Motor neuron (in vitro differentiated cells): ENCODE results near the gene NR2F2. TPM values are rescaled to one million over a fixed set of nuclear protein-coding genes. Genes with fewer than 3 reads are reported as not detected.

Experiments
- ATAC-seq, 8 experiments: fragments of 200-7000 bp; cut with Tn5 transposase; replicated peaks in 6 of 8; 2 replicates each; pipeline ENCODE4 v1.8.0; 2021; ENCODE audit warnings: mild to moderate bottlenecking in 8 of 8, moderate library complexity in 8 of 8
- H3K27ac ChIP-seq, 2 donors: fragments of 250-450 bp; sonication (Bioruptor Pico); 2 replicates each; pipeline ENCODE4 v1.9.0; 2021; ENCODE audit warnings: antibody characterized with exemption in 2 of 2, mild to moderate bottlenecking in 2 of 2, moderate library complexity in 1 of 2
- H3K4me1 ChIP-seq, 2 donors: fragments of 250-450 bp; sonication (Bioruptor Pico); replicated peaks in 1 of 2; 2 replicates each; pipeline ENCODE4 v1.6.1; 2021; ENCODE audit warnings: antibody characterized with exemption in 2 of 2, mild to moderate bottlenecking in 2 of 2, moderate library complexity in 1 of 2
- H3K4me3 ChIP-seq, 5 donors: fragments of 250-450 bp; sonication (Bioruptor Pico); 2 replicates each; pipeline ENCODE4 v1.9.0; 2021; ENCODE audit warnings: antibody characterized with exemption in 5 of 5, mild to moderate bottlenecking in 5 of 5, moderate library complexity in 4 of 5
- WGBS, 10 experiments: fragments of 450-650 bp; shearing (Covaris generic); methylation state at CpG; one replicate each; pipeline ENCODE4 v1.0.0; 2022; 5-methylcytosine and 5-hydroxymethylcytosine counted together
- in situ Hi-C, 9 experiments: fragments of 400-800 bp; cut with MboI; loops; one replicate each; pipeline ENCODE4 v1.15.0; 2021; ENCODE audit warnings: low sequenced_read_pairs in 9 of 9, low pct_unique_long_range_greater_than_20kb in 2 of 9; ENCODE audit not compliant: unreplicated experiment in 9 of 9
- total RNA-seq, 8 experiments: library from RNA; unstranded; fragments of 300-600 nt; gene quantifications; 2 replicates each; pipeline versions ENCODE4 v1.2.3 to v1.2.4, GENCODE V29; 2022

Gene NR2F2
- total RNA-seq: 10 to 100 TPM in 7 of 8 experiments, 1 to 10 TPM in 1; 7.5 to 28.9 (median 17.4) TPM

DNA sequence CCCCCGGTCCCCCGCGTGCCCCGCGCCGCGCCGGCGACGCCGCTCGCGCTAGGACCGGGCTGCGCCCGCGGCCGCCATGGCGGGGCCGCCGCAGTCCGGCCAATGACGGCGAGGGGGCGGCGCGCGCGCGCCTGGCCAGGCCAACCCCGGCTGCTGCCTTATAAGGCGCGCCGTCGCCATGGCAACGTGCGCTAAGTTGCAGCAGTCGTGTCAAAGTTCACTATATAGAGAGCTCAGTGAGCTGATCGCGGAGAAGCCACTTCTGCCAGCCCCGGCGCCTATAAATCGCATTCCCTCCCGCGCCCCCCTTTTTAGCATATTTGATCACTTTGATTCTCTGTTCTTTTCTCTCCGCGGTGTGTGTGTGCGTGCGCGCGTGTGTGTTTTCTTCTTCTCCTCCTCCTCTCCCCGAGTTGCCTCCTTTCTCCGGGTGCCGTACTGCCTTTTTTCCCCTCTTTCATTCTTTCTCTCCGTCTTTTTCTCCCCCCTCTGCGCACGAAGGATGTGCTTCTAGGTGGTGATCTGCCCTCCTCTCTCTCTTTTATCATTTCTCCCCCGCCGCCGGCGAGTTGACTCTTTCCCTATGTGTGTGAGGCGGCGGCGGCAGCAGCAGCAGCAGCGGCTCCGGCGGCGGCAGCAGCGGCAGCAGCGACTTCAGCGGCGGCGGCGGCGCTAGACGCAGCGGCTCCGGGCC lies at the start of gene NR2F2:
Gene NR2F2, plus strand, starts transcription at position 251 of the 694 bp plus-strand sequence. CDS start 1,406 bp downstream, outside the sequence.
- peaks cover 19 to 24% of the 10 kb centered on the region in 2 donors for H3K4me1 ChIP-seq
- in situ Hi-C loops: loop anchor here in 7 of 9 experiments (25.0 kb wide), 4 partner anchors 1068 to 1668 kb away; no protein-coding TSS in a partner anchor
- ATAC-seq: peak; percentile 60 to 87 (median 80)
- H3K27ac ChIP-seq: peak within 1 kb of the TSS; percentile 83 to 91
- WGBS, 10 experiments: 0 to 3% (median 0%) methylated on average over 1 to 18 of the region's 78 CpGs; no CpG with 5 or more reads in 2 of the 10 experiments
- H3K4me3 ChIP-seq: peak within 1 kb of the TSS; percentile 46 to 92 (median 66)

DNA sequence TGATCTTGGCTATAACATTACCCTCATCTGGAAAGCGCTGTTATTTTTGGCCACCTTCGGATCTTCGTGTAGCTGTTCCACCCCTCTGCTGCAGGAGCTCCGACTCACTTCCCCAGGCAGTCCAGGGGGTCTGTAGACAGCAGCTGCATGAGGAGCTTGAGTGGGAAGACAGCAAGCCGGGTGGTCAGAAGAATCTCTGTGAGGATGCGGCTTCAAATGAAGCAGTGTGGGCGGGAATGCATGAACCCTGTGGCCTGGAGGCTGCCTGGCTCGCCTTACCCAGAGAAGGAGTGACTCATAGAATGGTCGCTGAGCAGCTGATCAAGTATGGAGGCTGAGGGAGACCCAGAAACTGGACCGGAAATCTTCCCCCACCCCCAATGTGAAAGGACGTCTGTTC lies 45.2 kb upstream of the NR2F2 start:
- H3K4me1 ChIP-seq: no peaks in the 10 kb centered on the region
- in situ Hi-C loops: no loop called here
- 0 to 83% (median 67%) methylated on average over 1 to 8 of the region's 11 CpGs; no CpG with 5 or more reads in 1 of the 10 experiments for WGBS, 10 experiments
- peak in 1 of 8 experiments; percentile 61 for ATAC-seq
- no peak overlapping the region for H3K4me3 ChIP-seq
- no peak overlapping the region for H3K27ac ChIP-seq

DNA sequence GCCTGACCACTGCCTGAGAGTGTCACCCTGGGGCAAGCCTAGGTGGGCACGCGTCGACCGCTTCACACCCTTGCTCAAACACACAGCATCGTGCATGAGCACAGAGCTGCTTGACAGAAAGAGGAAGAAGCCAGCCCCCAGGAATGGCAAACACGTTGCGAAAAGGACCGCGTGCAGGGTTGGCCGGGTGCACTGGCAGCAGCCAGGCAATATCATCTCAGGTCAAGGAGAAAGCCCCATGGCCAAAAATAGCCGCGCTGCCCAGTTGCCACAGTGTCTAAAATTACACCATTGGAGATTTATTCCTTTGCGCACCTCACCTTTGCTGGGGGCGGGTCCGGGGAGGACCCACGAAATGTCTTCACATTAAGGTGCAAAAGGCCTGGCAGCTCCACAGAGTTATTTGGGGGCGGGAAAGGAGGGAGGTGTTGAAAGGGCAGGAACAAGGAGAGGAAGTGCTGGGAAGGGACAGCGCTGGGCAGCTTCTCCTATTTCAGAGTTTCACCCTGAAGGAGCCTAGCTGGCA lies 44.7 kb upstream of the NR2F2 start:
- Histone ChIP-seq H3K4me3 (no peak overlapping the region), H3K4me1 (no peaks in the 10 kb centered on the region), H3K27ac (no peak overlapping the region)
- WGBS, 10 experiments: 89 to 100% (median 98%) methylated on average over 1 to 9 of the region's 18 CpGs; no CpG with 5 or more reads in 4 of the 10 experiments
- ATAC-seq: no peak
- in situ Hi-C loops: no loop called here

DNA sequence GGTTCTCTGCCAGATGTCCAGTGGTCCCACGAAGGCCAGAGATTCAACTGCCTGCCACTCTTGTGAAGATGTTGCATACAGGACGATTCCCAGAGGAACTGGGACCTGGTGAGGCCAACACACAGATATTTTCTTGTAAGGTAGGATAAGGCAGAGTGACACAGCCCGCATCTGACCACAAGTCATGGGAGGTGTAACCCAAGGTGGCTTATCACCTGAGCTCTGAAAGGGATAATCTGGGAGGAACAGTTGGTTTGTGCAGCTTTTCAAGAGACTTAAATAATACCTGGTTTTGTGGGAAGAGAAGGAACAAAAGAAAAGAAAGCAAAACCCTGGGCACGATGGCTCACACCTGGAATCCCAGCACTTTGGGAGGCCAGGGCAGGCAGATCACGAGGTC lies 39.8 kb upstream of the NR2F2 start:
- in situ Hi-C loops: no loop called here
- Histone ChIP-seq H3K27ac (no peak overlapping the region), H3K4me3 (no peak overlapping the region), H3K4me1 (peaks cover 0 to 22% of the 10 kb centered on the region in 2 donors)
- ATAC-seq: no peak
- 82 to 100% (median 100%) methylated on average over 1 to 3 of the region's 5 CpGs; no CpG with 5 or more reads in 4 of the 10 experiments for WGBS, 10 experiments

DNA sequence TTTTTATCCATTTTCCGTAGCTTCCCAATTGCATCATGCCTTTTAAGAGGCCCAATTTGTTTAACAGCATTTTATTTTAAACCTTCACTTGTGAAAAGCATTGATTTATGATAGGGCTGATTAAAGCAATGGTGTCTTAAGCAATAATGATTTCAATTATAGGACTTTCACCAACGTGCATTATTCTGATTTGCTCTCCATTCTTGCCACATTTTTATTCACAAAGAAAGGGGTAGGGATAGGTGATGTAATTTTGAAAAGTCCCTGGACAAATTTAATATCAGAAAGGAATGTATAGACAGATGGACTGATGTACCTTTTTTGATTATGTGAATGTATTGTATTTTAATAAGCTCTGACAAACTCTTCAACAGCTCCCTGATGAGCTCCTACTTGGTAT lies 37.9 kb upstream of the NR2F2 start:
- Histone ChIP-seq H3K4me1 (peaks cover 0 to 22% of the 10 kb centered on the region in 2 donors), H3K4me3 (no peak overlapping the region), H3K27ac (no peak overlapping the region)
- in situ Hi-C loops: no loop called here
- WGBS, 10 experiments: 43 to 100% (median 55%) methylated on average over 1 to 2 of the region's 2 CpGs; no CpG with 5 or more reads in 2 of the 10 experiments
- ATAC-seq: peak in 4 of 8 experiments; percentile 16 to 73 (median 62)

DNA sequence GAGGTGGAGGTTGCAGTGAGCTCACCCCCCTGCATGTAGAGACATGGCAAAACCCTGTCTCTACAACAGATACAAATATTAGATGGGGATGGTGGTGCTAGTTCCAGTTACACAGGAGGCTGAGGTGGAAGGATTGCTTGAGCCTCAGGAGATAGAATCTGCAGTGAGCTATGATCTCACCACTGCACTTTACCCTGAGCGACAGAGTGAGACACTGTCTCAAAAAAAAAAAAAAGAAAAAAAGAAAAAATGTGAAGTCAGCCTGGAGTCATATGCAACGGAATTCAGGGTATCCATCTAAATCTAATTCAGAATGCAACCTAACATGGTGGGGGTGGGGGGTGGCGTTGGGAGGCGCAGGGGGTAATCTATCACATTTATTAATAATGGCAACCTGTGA lies 37.1 kb upstream of the NR2F2 start:
- no peak overlapping the region for H3K4me3 ChIP-seq
- ATAC-seq: peak in 5 of 8 experiments; percentile 55 to 79 (median 57)
- WGBS, 10 experiments: 87 to 100% methylated on average over 1 to 3 of the region's 4 CpGs; no CpG with 5 or more reads in 8 of the 10 experiments
- no peak overlapping the region for H3K27ac ChIP-seq
- in situ Hi-C loops: no loop called here
- peaks cover 0 to 22% of the 10 kb centered on the region in 2 donors for H3K4me1 ChIP-seq

DNA sequence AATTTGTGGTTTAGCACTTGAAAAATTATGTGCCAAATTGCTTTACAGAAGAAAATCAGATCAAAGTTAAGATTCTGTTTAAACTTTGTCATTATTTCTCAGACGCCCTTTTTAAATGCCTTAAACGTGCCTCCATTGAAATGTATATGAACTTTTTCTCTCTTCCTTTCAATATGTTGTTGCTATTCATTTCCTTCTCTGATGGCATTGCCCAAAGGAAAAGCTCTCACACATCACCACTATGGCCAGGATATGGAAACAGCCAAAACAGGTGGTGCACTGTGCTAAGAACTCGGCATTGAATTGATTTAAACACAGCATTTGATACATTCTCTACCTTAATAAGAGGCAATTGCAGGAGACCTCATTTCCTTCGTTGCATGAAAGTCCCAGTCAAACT lies 35.7 kb upstream of the NR2F2 start:
- H3K4me3 ChIP-seq: no peak overlapping the region
- H3K4me1 ChIP-seq: peaks cover 0 to 22% of the 10 kb centered on the region in 2 donors
- in situ Hi-C loops: no loop called here
- no peak overlapping the region for H3K27ac ChIP-seq
- no peak for ATAC-seq
- 0 to 80% (median 38%) methylated on average over 2 to 4 of the region's 4 CpGs for WGBS, 10 experiments

DNA sequence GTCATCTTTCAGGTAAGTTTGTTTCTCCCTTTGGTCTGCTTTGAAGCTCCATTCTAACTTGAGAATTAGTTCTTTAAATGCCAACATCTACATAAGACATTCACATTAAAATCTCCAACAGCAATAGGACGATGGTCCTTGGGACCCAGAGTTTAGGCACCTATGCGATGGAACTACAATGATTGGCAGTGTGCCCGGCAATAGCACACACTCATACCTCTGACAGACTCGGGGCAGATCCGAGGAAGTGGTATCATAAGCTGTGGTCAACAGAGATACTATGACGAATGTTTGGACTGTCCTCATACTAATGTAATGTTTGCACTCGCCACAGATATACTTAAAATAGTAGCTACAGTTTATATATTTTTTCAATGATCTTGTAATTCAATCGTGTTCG lies 34.2 kb upstream of the NR2F2 start:
- in situ Hi-C loops: no loop called here
- no peak for ATAC-seq
- 56 to 100% (median 94%) methylated on average over 1 to 9 of the region's 9 CpGs for WGBS, 10 experiments
- Histone ChIP-seq H3K4me1 (peaks cover 0 to 22% of the 10 kb centered on the region in 2 donors), H3K27ac (no peak overlapping the region), H3K4me3 (no peak overlapping the region)

DNA sequence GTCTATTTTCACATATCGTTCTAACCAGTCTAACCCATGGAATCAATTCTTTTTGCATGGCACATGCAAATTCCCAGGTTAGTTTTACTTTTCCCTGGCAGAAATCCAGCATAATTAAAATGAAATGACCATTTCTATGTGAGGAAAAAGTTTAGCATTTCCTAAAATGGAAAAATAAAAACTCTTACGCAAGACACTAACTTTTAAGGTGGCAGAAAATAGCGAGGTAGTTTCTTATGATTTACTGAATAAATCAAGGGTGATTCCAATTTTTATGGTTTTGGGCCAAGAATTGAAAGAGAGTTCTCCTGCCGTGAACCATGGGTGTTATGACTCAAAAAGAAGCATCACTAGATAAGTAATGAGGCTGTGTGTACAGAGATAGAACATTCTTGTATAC lies 32.7 kb upstream of the NR2F2 start:
- no peak for ATAC-seq
- WGBS, 10 experiments: 57 to 100% (median 88%) methylated on average over 1 to 4 of the region's 4 CpGs
- in situ Hi-C loops: no loop called here
- no peak overlapping the region for H3K27ac ChIP-seq
- no peak overlapping the region for H3K4me3 ChIP-seq
- H3K4me1 ChIP-seq: peaks cover 0 to 12% of the 10 kb centered on the region in 2 donors

DNA sequence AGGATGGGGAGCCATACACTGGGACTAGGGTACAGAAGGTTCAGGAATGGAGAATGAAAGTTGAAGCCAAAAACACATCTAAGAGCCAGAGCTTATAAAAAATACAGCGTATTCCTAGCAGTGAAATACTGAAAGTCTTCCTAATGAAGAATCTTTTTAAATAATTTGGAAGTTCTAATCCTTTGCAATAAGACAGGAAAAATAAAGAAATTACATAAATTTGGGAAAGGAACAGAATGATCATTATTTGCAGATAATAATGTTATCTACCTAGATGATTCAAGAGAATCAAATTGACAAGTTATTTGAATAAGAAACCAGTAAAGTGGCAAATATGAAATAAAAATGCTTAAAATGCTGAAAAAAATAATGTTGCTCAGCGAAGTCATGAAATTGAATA lies 32.3 kb upstream of the NR2F2 start:
- in situ Hi-C loops: no loop called here
- 16 to 100% (median 91%) methylated on average over 2 of the region's 2 CpGs for WGBS, 10 experiments
- Histone ChIP-seq H3K4me1 (peaks cover 0 to 7% of the 10 kb centered on the region in 2 donors), H3K27ac (no peak overlapping the region), H3K4me3 (no peak overlapping the region)
- no peak for ATAC-seq

DNA sequence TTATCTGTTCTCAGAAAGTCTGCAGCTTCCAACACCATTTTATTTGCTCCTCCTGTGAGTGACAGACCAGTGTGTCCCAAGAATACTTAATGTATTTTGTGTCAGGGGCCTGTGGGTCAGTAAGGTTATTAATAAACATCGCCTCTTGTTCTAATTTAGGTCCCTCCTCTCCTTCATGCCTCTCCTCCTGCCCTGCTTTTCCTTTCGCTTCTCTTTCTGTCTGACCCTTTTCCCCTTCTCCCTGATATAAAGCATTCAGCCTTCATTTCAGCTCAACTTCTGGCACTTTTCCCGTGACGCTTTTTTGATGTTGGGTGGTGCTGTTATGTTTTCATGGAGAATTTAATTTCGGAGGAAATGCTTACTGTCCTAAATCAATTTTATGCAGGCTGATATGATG lies 29.7 kb upstream of the NR2F2 start:
- H3K4me1 ChIP-seq: no peaks in the 10 kb centered on the region
- peak in 1 of 8 experiments; percentile 18 for ATAC-seq
- H3K27ac ChIP-seq: no peak overlapping the region
- 14 to 90% (median 78%) methylated on average over 1 to 5 of the region's 5 CpGs for WGBS, 10 experiments
- H3K4me3 ChIP-seq: no peak overlapping the region
- in situ Hi-C loops: loop anchor here in 1 of 9 experiments (25.0 kb wide), 1 partner anchor 839 kb away; no protein-coding TSS in a partner anchor

DNA sequence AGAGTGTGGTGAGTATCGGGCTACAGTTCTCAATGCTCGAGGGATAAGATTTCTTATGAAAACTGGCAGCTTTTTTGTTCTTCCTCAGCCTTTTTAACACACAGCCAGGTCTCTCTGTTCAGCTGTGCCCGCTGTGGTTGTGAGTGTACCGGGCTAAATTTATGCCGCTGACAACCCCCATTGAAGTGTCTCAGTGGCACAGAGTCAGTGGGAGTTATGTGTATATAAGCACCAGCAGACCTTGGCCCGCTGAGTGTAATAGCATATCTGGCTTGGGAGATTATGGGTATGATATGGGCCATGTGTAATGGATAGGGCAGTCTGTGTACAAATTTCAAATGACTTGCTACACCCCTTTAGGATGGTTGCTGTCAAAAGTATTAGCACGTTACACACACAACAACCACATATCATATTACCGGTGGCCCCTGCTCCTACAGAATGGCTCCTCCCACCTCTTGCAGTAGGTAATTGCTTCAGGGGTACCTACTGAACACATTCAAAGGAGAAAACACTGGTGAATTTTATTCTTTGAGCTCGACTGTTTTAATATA lies 26.9 kb upstream of the NR2F2 start:
- no peak overlapping the region for H3K4me3 ChIP-seq
- in situ Hi-C loops: loop anchor here in 1 of 9 experiments (25.0 kb wide), 1 partner anchor 841 kb away; no protein-coding TSS in a partner anchor
- H3K4me1 ChIP-seq: no peaks in the 10 kb centered on the region
- no peak for ATAC-seq
- no peak overlapping the region for H3K27ac ChIP-seq
- 20 to 88% (median 79%) methylated on average over 1 to 9 of the region's 9 CpGs; no CpG with 5 or more reads in 2 of the 10 experiments for WGBS, 10 experiments

DNA sequence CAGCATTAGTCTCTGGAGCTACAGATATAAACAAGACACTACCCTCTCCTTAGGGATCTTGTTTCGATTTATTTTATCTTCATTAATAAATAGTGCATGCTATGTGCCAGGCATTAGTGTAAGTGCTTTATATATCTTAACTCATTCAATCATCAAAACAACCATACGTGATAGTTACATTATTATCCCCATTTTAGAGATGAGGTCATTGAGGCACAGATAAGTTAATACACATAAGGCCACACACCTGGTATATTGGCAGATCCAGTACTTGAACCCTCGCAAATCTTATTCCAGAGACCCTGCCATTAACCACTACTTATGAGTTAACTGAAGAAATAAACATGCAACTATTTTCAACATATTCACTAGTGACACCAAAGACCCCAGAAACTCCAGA lies 25.7 kb upstream of the NR2F2 start:
- 33 to 100% (median 81%) methylated on average over 1 to 3 of the region's 3 CpGs; no CpG with 5 or more reads in 1 of the 10 experiments for WGBS, 10 experiments
- H3K27ac ChIP-seq: no peak overlapping the region
- H3K4me3 ChIP-seq: no peak overlapping the region
- no peaks in the 10 kb centered on the region for H3K4me1 ChIP-seq
- in situ Hi-C loops: loop anchor here in 1 of 9 experiments (25.0 kb wide), 1 partner anchor 843 kb away; no protein-coding TSS in a partner anchor
- no peak for ATAC-seq
